ENCODE data around the gene ALG14. TPM values are rescaled to one million over a fixed set of nuclear protein-coding genes. Genes with fewer than 3 reads are reported as not detected.

The ALG14 gene
- total and polyA plus RNA-seq, 7 donors, result 0.55 to 2.7 (median 1.8) TPM

DNA sequence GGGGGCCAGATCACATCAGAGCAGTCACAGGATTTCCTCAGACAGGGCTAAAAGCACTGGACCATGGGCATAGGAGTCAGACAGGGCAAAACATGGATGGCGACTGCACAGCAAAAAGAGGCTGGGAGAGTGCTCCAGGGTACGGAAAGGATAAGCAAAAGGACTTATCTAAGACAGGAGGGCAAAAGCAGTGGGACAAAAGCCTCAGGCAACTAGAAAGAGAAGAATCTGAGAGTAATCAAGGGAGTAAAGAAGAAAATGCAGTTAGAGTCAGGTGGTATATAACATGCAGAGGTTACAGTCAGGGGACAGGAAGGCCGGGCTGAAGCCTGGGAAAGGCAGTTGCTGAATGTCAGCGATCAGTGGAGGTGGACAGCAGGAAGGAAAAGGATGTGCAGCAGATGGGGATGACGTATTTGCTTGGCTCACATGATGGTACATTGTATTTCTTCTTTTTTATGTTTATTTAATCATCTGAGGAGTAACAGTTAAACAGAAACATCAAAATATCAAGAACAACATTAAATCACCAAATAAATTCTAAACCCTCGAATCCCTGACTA is 82.8 kb downstream of the ALG14 start:
- no peaks in the 10 kb centered on the region for H3K27me3 ChIP-seq
- no peak for TF ChIP-seq EP300 (IDR thresholded peaks at IDR 0.05)
- no peak for TF ChIP-seq POLR2A (IDR thresholded peaks at IDR 0.05)
- TF ChIP-seq, protein P1, sequence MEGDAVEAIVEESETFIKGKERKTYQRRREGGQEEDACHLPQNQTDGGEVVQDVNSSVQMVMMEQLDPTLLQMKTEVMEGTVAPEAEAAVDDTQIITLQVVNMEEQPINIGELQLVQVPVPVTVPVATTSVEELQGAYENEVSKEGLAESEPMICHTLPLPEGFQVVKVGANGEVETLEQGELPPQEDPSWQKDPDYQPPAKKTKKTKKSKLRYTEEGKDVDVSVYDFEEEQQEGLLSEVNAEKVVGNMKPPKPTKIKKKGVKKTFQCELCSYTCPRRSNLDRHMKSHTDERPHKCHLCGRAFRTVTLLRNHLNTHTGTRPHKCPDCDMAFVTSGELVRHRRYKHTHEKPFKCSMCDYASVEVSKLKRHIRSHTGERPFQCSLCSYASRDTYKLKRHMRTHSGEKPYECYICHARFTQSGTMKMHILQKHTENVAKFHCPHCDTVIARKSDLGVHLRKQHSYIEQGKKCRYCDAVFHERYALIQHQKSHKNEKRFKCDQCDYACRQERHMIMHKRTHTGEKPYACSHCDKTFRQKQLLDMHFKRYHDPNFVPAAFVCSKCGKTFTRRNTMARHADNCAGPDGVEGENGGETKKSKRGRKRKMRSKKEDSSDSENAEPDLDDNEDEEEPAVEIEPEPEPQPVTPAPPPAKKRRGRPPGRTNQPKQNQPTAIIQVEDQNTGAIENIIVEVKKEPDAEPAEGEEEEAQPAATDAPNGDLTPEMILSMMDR (IDR thresholded peaks at IDR 0.05), result no peak
- TF ChIP-seq POLR2AphosphoS5 (IDR thresholded peaks at IDR 0.05), result peak in 1 of 4 donors; percentile 19
- 84 to 88% methylated on average over 6 of the region's 6 CpGs for WGBS, 2 donors
- H3K4me3 ChIP-seq, result no peak overlapping the region
- no peaks in the 10 kb centered on the region for H3K9me3 ChIP-seq
- intact Hi-C loops (cut with DNase I), result no loop called here
- DNase-seq, result peak; percentile 77
- H3K27ac ChIP-seq, result peak overlapping the region in 3 of 4 donors; percentile 23 to 52 (median 47)
- H3K4me1 ChIP-seq, result peaks cover 0 to 6% (median 0%) of the 10 kb centered on the region in 4 donors
- H3K36me3 ChIP-seq, result no peaks in the 10 kb centered on the region

DNA sequence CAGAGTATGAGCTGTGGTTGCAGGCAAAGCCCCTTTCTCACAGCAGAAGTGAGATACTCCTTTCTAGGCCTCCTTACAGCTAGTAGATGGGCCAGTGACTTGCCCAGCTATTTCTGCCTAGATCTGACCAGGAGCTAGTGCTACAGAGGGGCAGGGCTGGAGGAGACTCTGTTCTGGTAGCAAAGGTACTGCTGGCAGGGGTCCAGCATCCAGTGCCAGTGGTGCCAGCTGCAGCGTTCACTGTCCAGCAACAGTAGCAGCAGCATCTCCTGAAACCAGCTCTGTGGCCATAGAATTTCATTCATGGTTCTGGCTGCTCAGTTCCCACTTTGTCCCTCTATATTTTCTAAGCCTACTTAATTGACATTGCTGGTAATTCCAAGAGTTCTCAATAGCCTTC is 83.4 kb downstream of the ALG14 start:
- intact Hi-C loops (cut with DNase I), result no loop called here
- 23 to 81% methylated on average over 1 of the region's 1 CpG for WGBS, 2 donors
- Histone ChIP-seq H3K4me3 (no peak overlapping the region), H3K27ac (peak overlapping the region in 3 of 4 donors; percentile 23 to 52 (median 47)), H3K4me1 (peaks cover 0 to 6% (median 0%) of the 10 kb centered on the region in 4 donors), H3K27me3 (no peaks in the 10 kb centered on the region), H3K9me3 (no peaks in the 10 kb centered on the region), H3K36me3 (no peaks in the 10 kb centered on the region)
- no peak for DNase-seq
- TF ChIP-seq POLR2A (IDR thresholded peaks at IDR 0.05) (no peak), POLR2AphosphoS5 (IDR thresholded peaks at IDR 0.05) (no peak)
- TF ChIP-seq, protein P1 (IDR thresholded peaks at IDR 0.05), result no peak

GRCh38 chr1:94988356-94988755 is 84.4 kb downstream of the ALG14 start:
- intact Hi-C loops (cut with DNase I), result no loop called here
- TF ChIP-seq, protein P1 (IDR thresholded peaks at IDR 0.05), result no peak
- TF ChIP-seq EP300 (IDR thresholded peaks at IDR 0.05) (no peak), POLR2A (IDR thresholded peaks at IDR 0.05) (no peak), POLR2AphosphoS5 (IDR thresholded peaks at IDR 0.05) (no peak)
- H3K9me3 ChIP-seq, result no peaks in the 10 kb centered on the region

GRCh38 chr1:94986783-94987182 is 86.0 kb downstream of the ALG14 start:
- Histone ChIP-seq H3K36me3 (no peaks in the 10 kb centered on the region), H3K27me3 (no peaks in the 10 kb centered on the region), H3K9me3 (no peaks in the 10 kb centered on the region), H3K4me1 (peaks cover 0 to 6% (median 2%) of the 10 kb centered on the region in 4 donors), H3K27ac (no peak overlapping the region), H3K4me3 (no peak overlapping the region)
- no peak for DNase-seq
- intact Hi-C loops (cut with DNase I), result no loop called here
- 90 to 98% methylated on average over 6 of the region's 6 CpGs for WGBS, 2 donors
- TF ChIP-seq, protein P1 (IDR thresholded peaks at IDR 0.05), result no peak
- no peak for TF ChIP-seq POLR2A (IDR thresholded peaks at IDR 0.05)
- TF ChIP-seq EP300 (IDR thresholded peaks at IDR 0.05), result no peak
- no peak for TF ChIP-seq POLR2AphosphoS5 (IDR thresholded peaks at IDR 0.05)

More at GRCh38 chr1:94988356-94988755, 84.4 kb downstream of the ALG14 start:
- Histone ChIP-seq H3K27me3 (no peaks in the 10 kb centered on the region), H3K27ac (no peak overlapping the region), H3K4me1 (peaks cover 0 to 6% (median under 1%) of the 10 kb centered on the region in 4 donors), H3K4me3 (no peak overlapping the region), H3K36me3 (no peaks in the 10 kb centered on the region)
- no peak for DNase-seq
